Vagina (tissue), 2 donors: ENCODE results near the gene CA7. TPM values are rescaled to one million over a fixed set of nuclear protein-coding genes. Genes with fewer than 3 reads are reported as not detected.

Experiments used
- DNase-seq, 2 donors: peaks; one replicate each; pipeline ENCODE4 v3.0.0-alpha.2; 2017; ENCODE audit errors: extremely low spot score in 2 of 2
- H3K27ac ChIP-seq: fragments of 200-600 bp; sonication (generic); one replicate; pipeline ENCODE4 v1.5.1; 2019
- H3K27me3 ChIP-seq: fragments of 200-600 bp; sonication (generic); one replicate; pipeline ENCODE4 v1.5.1; 2019
- H3K36me3 ChIP-seq, 2 donors: fragments of 200-600 bp; sonication (generic); one replicate each; pipeline ENCODE4 v1.5.1; 2017 to 2019
- H3K4me1 ChIP-seq: fragments of 200-600 bp; sonication (generic); one replicate; pipeline ENCODE4 v1.5.1; 2019
- H3K4me3 ChIP-seq, 2 donors: fragments of 200-600 bp; sonication (generic); 1 replicate in 1 of 2; 2 replicates in 1 of 2; pipeline ENCODE4 v1.5.1; 2016 to 2019
- H3K9me3 ChIP-seq: fragments of 200-600 bp; sonication (generic); one replicate; pipeline ENCODE4 v1.5.1; 2019
- CTCF ChIP-seq, 3 experiments: fragments of 450-650 bp in 2 of 3; fragments of 200-600 bp in 1 of 3; sonication (generic) in 1 of 3; IDR thresholded peaks; one replicate each; pipeline ENCODE4 v1.5.1; 2017 to 2019; ENCODE audit warnings: antibody characterized with exemption in 3 of 3, mild to moderate bottlenecking in 2 of 3, moderate library complexity in 2 of 3
- POLR2A ChIP-seq, 2 donors: fragments of 450-650 bp; IDR thresholded peaks; one replicate each; pipeline ENCODE4 v1.6.1; 2017; ENCODE audit warnings: antibody characterized with exemption in 2 of 2, mild to moderate bottlenecking in 2 of 2, moderate library complexity in 2 of 2
- POLR2AphosphoS5 ChIP-seq, 2 donors: sonication (generic); formaldehyde crosslinking; IDR thresholded peaks; one replicate each; pipeline ENCODE4 v1.9.0; 2017; ENCODE audit warnings: antibody characterized with exemption in 2 of 2, mild to moderate bottlenecking in 2 of 2, low read depth in 1 of 2; ENCODE audit not compliant: insufficient read depth in 1 of 2
- intact Hi-C: fragments of 100-400 bp; cut with DNase I; formaldehyde crosslinking; loops from one replicate; pipeline ENCODE4 v1.15.1; 2023
- total RNA-seq: library from RNA; depleted of rRNA; stranded (reverse); fragments of >200 nt; gene quantifications from one replicate; pipeline ENCODE4 v1.2.3, GENCODE V29; 2016

CA7 gene
- total RNA-seq, 1 donor from 2014 or later: not detected

- H3K27ac ChIP-seq: peak within 1 kb of the TSS; percentile 89
- DNase-seq: peak in 1 of 2 donors; percentile 69
- no peaks in the 10 kb centered on the region for H3K9me3 ChIP-seq
- intact Hi-C loops: no loop called here
- H3K4me3 ChIP-seq: peak within 1 kb of the TSS; percentile 71 to 72
- H3K4me1 ChIP-seq: peaks cover 20% of the 10 kb centered on the region
- H3K36me3 ChIP-seq: peaks cover 0 to 6% of the 10 kb centered on the region in 2 donors
- no peaks in the 10 kb centered on the region for H3K27me3 ChIP-seq
- TF ChIP-seq POLR2AphosphoS5 (IDR thresholded peaks at IDR 0.05; ENCODE audit: insufficient read depth in 1 of 2, low read depth in 1 of 2): peak in 1 of 2 donors; percentile 84
- peak in 1 of 2 donors; percentile 84 for TF ChIP-seq POLR2A (IDR thresholded peaks at IDR 0.05)
- TF ChIP-seq CTCF (IDR thresholded peaks at IDR 0.05): peak; percentile 85 to 99 (median 88)
Measured at GRCh38 chr16:66830422-66831404, 13.5 kb upstream of the CA7 start, which contains the start of gene NAE1. Gene NAE1 (minus strand): TSS chr16:66830976. CDS start chr16:66830899, 77 bp downstream.

- intact Hi-C loops: no loop called here
- no peak for TF ChIP-seq CTCF (IDR thresholded peaks at IDR 0.05)
- TF ChIP-seq POLR2AphosphoS5 (IDR thresholded peaks at IDR 0.05; ENCODE audit: insufficient read depth in 1 of 2, low read depth in 1 of 2): no peak
- no peak for TF ChIP-seq POLR2A (IDR thresholded peaks at IDR 0.05)
Measured at GRCh38 chr16:66832190-66832589, 12.0 kb upstream of the CA7 start.

GRCh38 chr16:66832661-66833305 lies 11.4 kb upstream of the CA7 start:
- Histone ChIP-seq H3K4me3 (no peak overlapping the region), H3K4me1 (peaks cover 20% of the 10 kb centered on the region), H3K36me3 (no peaks in the 10 kb centered on the region), H3K9me3 (no peaks in the 10 kb centered on the region), H3K27me3 (no peaks in the 10 kb centered on the region), H3K27ac (no peak overlapping the region)
- TF ChIP-seq CTCF (IDR thresholded peaks at IDR 0.05) (no peak), POLR2A (IDR thresholded peaks at IDR 0.05) (no peak), POLR2AphosphoS5 (IDR thresholded peaks at IDR 0.05; ENCODE audit: insufficient read depth in 1 of 2, low read depth in 1 of 2) (no peak)
- DNase-seq: peak in 1 of 2 donors; percentile 49
- intact Hi-C loops: no loop called here

More at GRCh38 chr16:66832190-66832589, 12.0 kb upstream of the CA7 start:
- Histone ChIP-seq H3K4me1 (peaks cover 20% of the 10 kb centered on the region), H3K9me3 (no peaks in the 10 kb centered on the region), H3K36me3 (no peaks in the 10 kb centered on the region), H3K27me3 (no peaks in the 10 kb centered on the region), H3K27ac (no peak overlapping the region), H3K4me3 (no peak overlapping the region)
- no peak for DNase-seq

GRCh38 chr16:66834746-66835145 lies 9.5 kb upstream of the CA7 start:
- Histone ChIP-seq H3K9me3 (no peaks in the 10 kb centered on the region), H3K27me3 (no peaks in the 10 kb centered on the region), H3K36me3 (no peaks in the 10 kb centered on the region), H3K27ac (no peak overlapping the region), H3K4me1 (peaks cover 5% of the 10 kb centered on the region), H3K4me3 (no peak overlapping the region)
- TF ChIP-seq POLR2A (IDR thresholded peaks at IDR 0.05) (no peak), CTCF (IDR thresholded peaks at IDR 0.05) (no peak), POLR2AphosphoS5 (IDR thresholded peaks at IDR 0.05; ENCODE audit: insufficient read depth in 1 of 2, low read depth in 1 of 2) (no peak)
- intact Hi-C loops: no loop called here
- DNase-seq: peak in 1 of 2 donors; percentile 13
